GM23338 (cell line): ENCODE measurements around the gene PCDHGA1. TPM values are rescaled to one million over a fixed set of nuclear protein-coding genes. Genes with fewer than 3 reads are reported as not detected.

Experiments used
- ATAC-seq: fragments of 200-7000 bp; cut with Tn5 transposase; 3 replicates; pipeline ENCODE4 v1.9.1; 2020
- DNase-seq: peaks from one replicate; pipeline ENCODE4 v3.0.0-alpha.2; 2015; ENCODE audit warnings: low spot score
- H2AFZ ChIP-seq: fragments of 200-600 bp; sonication (generic); 2 replicates; pipeline ENCODE4 v1.8.0; 2016; ENCODE audit warnings: antibody characterized with exemption, mild to moderate bottlenecking, moderate library complexity
- H3F3A ChIP-seq: fragments of 200-600 bp; sonication (generic); replicated peaks from 2 replicates; pipeline ENCODE4 v1.8.0; 2017; ENCODE audit warnings: antibody characterized with exemption, mixed run types, low read depth
- H3K27ac ChIP-seq: fragments of 200-600 bp; sonication (generic); 2 replicates; pipeline ENCODE4 v1.6.1; 2016; ENCODE audit warnings: low read depth
- H3K27me3 ChIP-seq: fragments of 200-600 bp; sonication (generic); 2 replicates; pipeline ENCODE4 v1.8.0; 2016; ENCODE audit warnings: mild to moderate bottlenecking, mixed run types, moderate library complexity; ENCODE audit not compliant: insufficient read depth
- H3K36me3 ChIP-seq: fragments of 200-600 bp; sonication (generic); 2 replicates; pipeline ENCODE4 v1.8.0; 2016; ENCODE audit warnings: mild to moderate bottlenecking; ENCODE audit not compliant: insufficient read depth
- H3K4me1 ChIP-seq: fragments of 200-600 bp; sonication (generic); 2 replicates; pipeline ENCODE4 v1.8.0; 2016; ENCODE audit warnings: mild to moderate bottlenecking, moderate library complexity; ENCODE audit not compliant: insufficient read depth
- H3K4me2 ChIP-seq: fragments of 200-600 bp; sonication (generic); 2 replicates; pipeline ENCODE4 v1.7.1; 2017; ENCODE audit warnings: mixed run types
- H3K4me3 ChIP-seq: fragments of 200-600 bp; sonication (generic); 2 replicates; pipeline ENCODE4 v1.6.1; 2016; ENCODE audit warnings: mixed run types
- H3K79me2 ChIP-seq: fragments of 200-600 bp; sonication (generic); replicated peaks from 2 replicates; pipeline ENCODE4 v1.8.0; 2017; ENCODE audit warnings: mild to moderate bottlenecking; ENCODE audit not compliant: insufficient read depth
- H3K9me2 ChIP-seq: fragments of 200-600 bp; sonication (generic); 2 replicates; pipeline ENCODE4 v1.8.0; 2017; ENCODE audit not compliant: insufficient read depth
- H4K20me1 ChIP-seq: fragments of 200-600 bp; sonication (generic); replicated peaks from 2 replicates; pipeline ENCODE4 v1.8.0; 2017; ENCODE audit warnings: mild to moderate bottlenecking; ENCODE audit not compliant: insufficient read depth
- H3K27ac Mint-ChIP-seq: 2 replicates; pipeline ENCODE4 v1.8.0; 2020; ENCODE audit warnings: inconsistent platforms, mild to moderate bottlenecking, moderate library complexity, mixed read lengths
- H3K27me3 Mint-ChIP-seq: 3 replicates; pipeline ENCODE4 v1.8.0; 2022; ENCODE audit warnings: low read depth, mild to moderate bottlenecking, moderate library complexity, mixed read lengths, inconsistent platforms; ENCODE audit not compliant: insufficient read depth, poor library complexity
- H3K36me3 Mint-ChIP-seq: 3 replicates; pipeline ENCODE4 v1.8.0; 2021; ENCODE audit warnings: low read depth, mild to moderate bottlenecking, inconsistent platforms, moderate library complexity, mixed read lengths
- H3K4me1 Mint-ChIP-seq: 3 replicates; pipeline ENCODE4 v1.8.0; 2020; ENCODE audit warnings: mild to moderate bottlenecking, inconsistent platforms, mixed read lengths
- H3K4me3 Mint-ChIP-seq: 3 replicates; pipeline ENCODE4 v1.8.0; 2021; ENCODE audit warnings: moderate library complexity, mild to moderate bottlenecking, inconsistent platforms, mixed read lengths
- H3K9me3 Mint-ChIP-seq: 3 replicates; pipeline ENCODE4 v1.8.0; 2020; ENCODE audit warnings: moderate library complexity, mild to moderate bottlenecking, inconsistent platforms, mixed read lengths
- CTCF ChIP-seq, 2 experiments: fragments of 200-600 bp in 1 of 2; sonication (generic) in 1 of 2; conservative IDR thresholded peaks; 2 replicates each; pipeline versions ENCODE4 v1.5.1 to v1.6.1; 2016 to 2017; ENCODE audit warnings: antibody characterized with exemption in 2 of 2, low read depth in 2 of 2, mild to moderate bottlenecking in 2 of 2, moderate library complexity in 1 of 2
- ETS1 ChIP-seq: IDR thresholded peaks from 2 replicates; pipeline ENCODE4 v1.6.1; 2016; ENCODE audit warnings: antibody characterized with exemption
- EZH2phosphoT487 ChIP-seq: fragments of 200-600 bp; sonication (generic); IDR thresholded peaks from one replicate; pipeline ENCODE4 v1.8.1; 2018; ENCODE audit warnings: antibody characterized with exemption; ENCODE audit not compliant: unreplicated experiment
- STAT1 ChIP-seq: IDR thresholded peaks from one replicate; pipeline ENCODE4 v1.6.1; 2016; ENCODE audit warnings: antibody characterized with exemption; ENCODE audit not compliant: unreplicated experiment
- ZNF114 ChIP-seq: fragments of 250-450 bp; sonication (Bioruptor Pico); IDR thresholded peaks from 2 replicates; pipeline ENCODE4 v1.5.0; 2020; ENCODE audit warnings: mild to moderate bottlenecking, moderate library complexity
- ZNF462 ChIP-seq: fragments of 250-450 bp; sonication (Bioruptor Pico); IDR thresholded peaks from 2 replicates; pipeline ENCODE4 v1.5.0; 2020; ENCODE audit warnings: mild to moderate bottlenecking, moderate library complexity
- polyA plus RNA-seq: library from polyadenylated mRNA; unstranded; fragments of >200 nt; fragmentation: Nextera tagmentation; extraction: Ambion mirVana; gene quantifications from 2 replicates; pipeline ENCODE4 v1.2.1, GENCODE V29; 2016
- total RNA-seq: library from RNA; depleted of rRNA; stranded (reverse); fragments of >200 nt; shearing (Covaris generic); gene quantifications from 2 replicates; pipeline ENCODE4 v1.2.3, GENCODE V29; 2014

PCDHGA1 gene
- total and polyA plus RNA-seq, 2 experiments from 2014 or later: 0.39 to 1.7 TPM

GRCh38 chr5:141521244-141521781 is 191.0 kb downstream of the PCDHGA1 start:
- Histone ChIP-seq H3K79me2 (0 out of 2 replicates have a peak, but pooled peaks cover 6% of the 10 kb centered on the region), H2AFZ (no peak overlapping the region), H3K36me3 (peaks cover 25% of the 10 kb centered on the region), H3K4me2 (no peak overlapping the region), H3K9me2 (no peaks in the 10 kb centered on the region), H3K27me3 (no peaks in the 10 kb centered on the region), H4K20me1 (peaks cover 4% of the 10 kb centered on the region), H3K27ac (peak overlapping the region; percentile 26; the same call in 1 of the 2 replicates), H3F3A (peaks cover 9% of the 10 kb centered on the region; the same call in 1 of the 2 replicates), H3K4me3 (no peak overlapping the region), H3K4me1 (peaks cover 11% of the 10 kb centered on the region)
- H3K4me1 Mint-ChIP-seq: peaks cover 22% of the 10 kb centered on the region
- H3K27ac Mint-ChIP-seq: no peak overlapping the region
- no peak for TF ChIP-seq EZH2phosphoT487
- TF ChIP-seq CTCF (conservative IDR thresholded peaks at IDR 0.05; ENCODE audit: low read depth in 2 of 2): no peak
- TF ChIP-seq ETS1: no peak
- no peak for TF ChIP-seq ZNF462 (CRISPR knock-in tag)
- no peak for TF ChIP-seq STAT1
- TF ChIP-seq ZNF114: no peak
- H3K27me3 Mint-ChIP-seq: peaks cover 3% of the 10 kb centered on the region
- ATAC-seq (no peak), DNase-seq (no peak)
- peaks cover 73% of the 10 kb centered on the region for H3K36me3 Mint-ChIP-seq
- H3K4me3 Mint-ChIP-seq: no peak overlapping the region
- no peaks in the 10 kb centered on the region; the same call in 2 of the 3 replicates for H3K9me3 Mint-ChIP-seq
